22Rv1 (cell line): ENCODE measurements around the gene MAGI1.

Experiments
- ZFX ChIP-seq: fragments of 450-650 bp; IDR thresholded peaks from 2 replicates; pipeline ENCODE4 v1.6.1; 2017; ENCODE audit warnings: antibody characterized with exemption, borderline replicate concordance
- TF ChIP-seq, protein P1 (sequence below): fragments of 450-650 bp; IDR thresholded peaks from 2 replicates; pipeline ENCODE4 v1.5.1; 2017; ENCODE audit warnings: mild to moderate bottlenecking

DNA sequence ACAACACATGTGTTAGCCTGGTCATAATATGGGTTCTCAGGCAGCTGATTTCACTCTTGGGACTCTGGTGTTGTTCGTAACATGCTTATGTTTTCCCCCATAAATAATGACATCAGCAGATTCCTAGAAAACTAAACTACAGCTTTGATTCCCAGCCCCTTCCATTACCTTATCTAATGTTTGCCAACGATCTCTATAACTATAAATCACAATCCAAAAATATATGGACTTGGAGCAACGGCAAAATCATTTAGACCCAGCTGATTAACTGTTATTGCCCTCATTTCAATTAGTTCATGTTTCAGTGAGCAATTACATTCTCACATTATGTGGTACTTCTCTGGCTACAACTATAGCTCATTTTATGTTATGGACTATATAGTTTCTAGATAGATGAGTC lies 531.3 kb downstream of the MAGI1 start:
- TF ChIP-seq, protein P1, sequence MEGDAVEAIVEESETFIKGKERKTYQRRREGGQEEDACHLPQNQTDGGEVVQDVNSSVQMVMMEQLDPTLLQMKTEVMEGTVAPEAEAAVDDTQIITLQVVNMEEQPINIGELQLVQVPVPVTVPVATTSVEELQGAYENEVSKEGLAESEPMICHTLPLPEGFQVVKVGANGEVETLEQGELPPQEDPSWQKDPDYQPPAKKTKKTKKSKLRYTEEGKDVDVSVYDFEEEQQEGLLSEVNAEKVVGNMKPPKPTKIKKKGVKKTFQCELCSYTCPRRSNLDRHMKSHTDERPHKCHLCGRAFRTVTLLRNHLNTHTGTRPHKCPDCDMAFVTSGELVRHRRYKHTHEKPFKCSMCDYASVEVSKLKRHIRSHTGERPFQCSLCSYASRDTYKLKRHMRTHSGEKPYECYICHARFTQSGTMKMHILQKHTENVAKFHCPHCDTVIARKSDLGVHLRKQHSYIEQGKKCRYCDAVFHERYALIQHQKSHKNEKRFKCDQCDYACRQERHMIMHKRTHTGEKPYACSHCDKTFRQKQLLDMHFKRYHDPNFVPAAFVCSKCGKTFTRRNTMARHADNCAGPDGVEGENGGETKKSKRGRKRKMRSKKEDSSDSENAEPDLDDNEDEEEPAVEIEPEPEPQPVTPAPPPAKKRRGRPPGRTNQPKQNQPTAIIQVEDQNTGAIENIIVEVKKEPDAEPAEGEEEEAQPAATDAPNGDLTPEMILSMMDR: no peak
- TF ChIP-seq ZFX: no peak
